Dedifferentiated amniotic fluid mesenchymal stem cell (primary cell): ENCODE measurements around the gene CDK6.

ENCODE experiments used
- DNase-seq: peaks from one replicate; pipeline ENCODE4 v3.0.0-alpha.2; 2016; ENCODE audit errors: extremely low spot score

CDK6 gene

GRCh38 chr7:92708111-92709042 is 128.0 kb downstream of the CDK6 start:
- no peak for DNase-seq

- DNase-seq: no peak
These were observed 128.9 kb downstream of the CDK6 start for GRCh38 chr7:92707435-92707834.

GRCh38 chr7:92706563-92706962 is 129.8 kb downstream of the CDK6 start:
- DNase-seq: no peak

- no peak for DNase-seq
These were observed 130.5 kb downstream of the CDK6 start for GRCh38 chr7:92705831-92706230.

GRCh38 chr7:92704858-92705257 is 131.5 kb downstream of the CDK6 start:
- DNase-seq: no peak

GRCh38 chr7:92702535-92702934 is 133.8 kb downstream of the CDK6 start:
- DNase-seq: no peak

- no peak for DNase-seq
These were observed 136.3 kb downstream of the CDK6 start for GRCh38 chr7:92699966-92700514.

GRCh38 chr7:92699560-92699959 is 136.8 kb downstream of the CDK6 start:
- no peak for DNase-seq

- DNase-seq: peak; percentile 79
These were observed 138.0 kb downstream of the CDK6 start for GRCh38 chr7:92698237-92698841.

- no peak for DNase-seq
These were observed 139.0 kb downstream of the CDK6 start for GRCh38 chr7:92697414-92697813.

GRCh38 chr7:92697012-92697411 is 139.4 kb downstream of the CDK6 start:
- no peak for DNase-seq

GRCh38 chr7:92696584-92696983 is 139.8 kb downstream of the CDK6 start:
- no peak for DNase-seq

- peak; percentile 71 for DNase-seq
These were observed 140.8 kb downstream of the CDK6 start for GRCh38 chr7:92695308-92696261.

- no peak for DNase-seq
These were observed 142.2 kb downstream of the CDK6 start for GRCh38 chr7:92694211-92694610.

GRCh38 chr7:92693519-92693918 is 142.9 kb downstream of the CDK6 start:
- DNase-seq: no peak

GRCh38 chr7:92691578-92691977 is 144.8 kb downstream of the CDK6 start:
- DNase-seq: peak; percentile 88

GRCh38 chr7:92685136-92686042 is 151.0 kb downstream of the CDK6 start:
- DNase-seq: no peak

- DNase-seq: no peak
These were observed 152.1 kb downstream of the CDK6 start for GRCh38 chr7:92684274-92684673.

GRCh38 chr7:92682903-92683539 is 153.4 kb downstream of the CDK6 start:
- no peak for DNase-seq

- no peak for DNase-seq
These were observed 154.0 kb downstream of the CDK6 start for GRCh38 chr7:92682330-92682729.
